ENCODE data around the gene BPGM. TPM values are rescaled to one million over a fixed set of nuclear protein-coding genes. Genes with fewer than 3 reads are reported as not detected.
"Not testable (repeated sequence)": the region's sequence is repeated elsewhere in the genome, so short reads cannot be mapped to it uniquely, and the experiment has no call there.

The BPGM gene
- total RNA-seq, 1 donor = 64.8 TPM

- DNase-seq (ENCODE audit: insufficient read length, low spot score, missing footprints) = no peak
Observed at GRCh38 chr7:134685250-134685649, 38.6 kb downstream of the BPGM start.

GRCh38 chr7:134686786-134687185 is 40.1 kb downstream of the BPGM start:
- DNase-seq (ENCODE audit: insufficient read length, low spot score, missing footprints) = no peak
- Histone ChIP-seq H4K20me1 (ENCODE audit: insufficient read depth, low read length) (no peaks in the 10 kb centered on the region), H3K79me2 (ENCODE audit: insufficient read depth, low read length) (no peaks in the 10 kb centered on the region), H3K27me3 (ENCODE audit: insufficient read depth, low read length) (no peaks in the 10 kb centered on the region), H3K36me3 (ENCODE audit: insufficient read depth, low read length) (no peaks in the 10 kb centered on the region), H3K27ac (ENCODE audit: low read depth, low read length) (no peak overlapping the region), H3K4me1 (ENCODE audit: insufficient read depth, low read length) (peaks cover 33% of the 10 kb centered on the region), H3K4me3 (ENCODE audit: insufficient read depth, low read length) (no peak overlapping the region), H3K4me2 (ENCODE audit: insufficient read depth, low read length) (peak overlapping the region; percentile 52), H3K9me3 (ENCODE audit: low read depth, low read length) (no peaks in the 10 kb centered on the region), H2AFZ (ENCODE audit: low read length) (no peak overlapping the region)
- peak; percentile 59 for TF ChIP-seq CTCF (IDR thresholded peaks at IDR 0.05; ENCODE audit: extremely low read depth, low read depth, low read length)

More at GRCh38 chr7:134685250-134685649, 38.6 kb downstream of the BPGM start:
- no peak overlapping the region for H3K27ac ChIP-seq (ENCODE audit: low read depth, low read length)
- H3K36me3 ChIP-seq (ENCODE audit: insufficient read depth, low read length) = peaks cover 3% of the 10 kb centered on the region
- no peaks in the 10 kb centered on the region for H3K27me3 ChIP-seq (ENCODE audit: insufficient read depth, low read length)
- H3K4me2 ChIP-seq (ENCODE audit: insufficient read depth, low read length) = no peak overlapping the region
- no peak overlapping the region for H2AFZ ChIP-seq (ENCODE audit: low read length)
- TF ChIP-seq CTCF (IDR thresholded peaks at IDR 0.05; ENCODE audit: extremely low read depth, low read depth, low read length) = no peak
- H3K79me2 ChIP-seq (ENCODE audit: insufficient read depth, low read length) = no peaks in the 10 kb centered on the region
- no peak overlapping the region for H3K4me3 ChIP-seq (ENCODE audit: insufficient read depth, low read length)
- peaks cover 17% of the 10 kb centered on the region for H3K4me1 ChIP-seq (ENCODE audit: insufficient read depth, low read length)
- H4K20me1 ChIP-seq (ENCODE audit: insufficient read depth, low read length) = no peaks in the 10 kb centered on the region
- no peaks in the 10 kb centered on the region for H3K9me3 ChIP-seq (ENCODE audit: low read depth, low read length)

- H3K79me2 ChIP-seq (ENCODE audit: insufficient read depth, low read length); H3K27me3 ChIP-seq (ENCODE audit: insufficient read depth, low read length); H3K36me3 ChIP-seq (ENCODE audit: insufficient read depth, low read length); H4K20me1 ChIP-seq (ENCODE audit: insufficient read depth, low read length); DNase-seq (ENCODE audit: insufficient read length, low spot score, missing footprints); H3K9me3 ChIP-seq (ENCODE audit: low read depth, low read length); H2AFZ ChIP-seq (ENCODE audit: low read length): not testable (repeated sequence)
- peak overlapping the region; percentile 97 for H3K27ac ChIP-seq (ENCODE audit: low read depth, low read length)
- H3K4me1 ChIP-seq (ENCODE audit: insufficient read depth, low read length) = peaks cover 56% of the 10 kb centered on the region
- peak overlapping the region; percentile 59 for H3K4me3 ChIP-seq (ENCODE audit: insufficient read depth, low read length)
- peak overlapping the region; percentile 76 for H3K4me2 ChIP-seq (ENCODE audit: insufficient read depth, low read length)
Observed at GRCh38 chr7:134689550-134689949, 42.9 kb downstream of the BPGM start.

- peak; percentile 60 for TF ChIP-seq CTCF (IDR thresholded peaks at IDR 0.05; ENCODE audit: extremely low read depth, low read depth, low read length)
- no peak for DNase-seq (ENCODE audit: insufficient read length, low spot score, missing footprints)
- peaks cover 61% of the 10 kb centered on the region for H3K4me1 ChIP-seq (ENCODE audit: insufficient read depth, low read length)
Observed at GRCh38 chr7:134690016-134690415, 43.4 kb downstream of the BPGM start.

More at GRCh38 chr7:134690016-134690415, 43.4 kb downstream of the BPGM start:
- Histone ChIP-seq H3K27ac (ENCODE audit: low read depth, low read length) (peak overlapping the region; percentile 97), H3K79me2 (ENCODE audit: insufficient read depth, low read length) (no peaks in the 10 kb centered on the region), H4K20me1 (ENCODE audit: insufficient read depth, low read length) (no peaks in the 10 kb centered on the region), H3K9me3 (ENCODE audit: low read depth, low read length) (no peaks in the 10 kb centered on the region), H2AFZ (ENCODE audit: low read length) (no peak overlapping the region), H3K36me3 (ENCODE audit: insufficient read depth, low read length) (no peaks in the 10 kb centered on the region), H3K4me2 (ENCODE audit: insufficient read depth, low read length) (peak overlapping the region; percentile 76), H3K4me3 (ENCODE audit: insufficient read depth, low read length) (peak overlapping the region; percentile 59), H3K27me3 (ENCODE audit: insufficient read depth, low read length) (no peaks in the 10 kb centered on the region)
